SK-N-SH (cell line): Measurements from ENCODE around the gene MARCHF10. TPM values are rescaled to one million over a fixed set of nuclear protein-coding genes. Genes with fewer than 3 reads are reported as not detected.

Experiments used
- CTCF ChIA-PET: fragments of 300-600, 350-600 bp; formaldehyde crosslinking; extraction: SDS; loops from one replicate; lab custom pipeline; 2021; lab: Yijun Ruan, JAX
- POLR2A ChIA-PET: fragments of 350-600 bp; sonication (Branson Sonifier 250); formaldehyde crosslinking; extraction: SDS; loops from one replicate; lab custom pipeline; 2020; ENCODE audit warnings: antibody characterized with exemption, inconsistent platforms; lab: Yijun Ruan, JAX
- DNase-seq: peaks from one replicate; pipeline ENCODE4 v3.0.0; 2012
- H2AFZ ChIP-seq: fragments of 200-600 bp; sonication (generic); 2 replicates; pipeline ENCODE4 v1.8.1; 2016; ENCODE audit warnings: antibody characterized with exemption, mild to moderate bottlenecking, low read depth
- H3F3A ChIP-seq: fragments of 200-600 bp; sonication (generic); replicated peaks from 2 replicates; pipeline ENCODE3; 2016; ENCODE audit warnings: antibody characterized with exemption, mild to moderate bottlenecking; ENCODE audit not compliant: insufficient read depth
- H3K27ac ChIP-seq, 2 experiments: fragments of 200-500 bp in 1 of 2; fragments of 200-600 bp in 1 of 2; sonication (Bioruptor generic) in 1 of 2; sonication (generic), shearing (Covaris generic) in 1 of 2; 2 replicates each; pipeline versions ENCODE4 v1.5.1 to v1.6.1; 2014 to 2016; ENCODE audit warnings: low read depth in 2 of 2, inconsistent platforms in 1 of 2, low read length in 1 of 2, mild to moderate bottlenecking in 1 of 2, mixed read lengths in 1 of 2
- H3K27me3 ChIP-seq: fragments of 200-600 bp; sonication (generic), shearing (Covaris generic); 2 replicates; pipeline ENCODE4 v1.6.1; 2016; ENCODE audit warnings: mixed run types; ENCODE audit not compliant: insufficient read depth
- H3K36me3 ChIP-seq, 2 experiments: fragments of 200-500 bp in 1 of 2; fragments of 200-600 bp in 1 of 2; sonication (Bioruptor generic) in 1 of 2; sonication (generic) in 1 of 2; replicated peaks in 1 of 2; 2 replicates each; pipeline versions ENCODE3 to v1.5.1; 2014 to 2016; ENCODE audit warnings: low read length in 1 of 2, mild to moderate bottlenecking in 1 of 2; ENCODE audit not compliant: insufficient read depth in 2 of 2, control insufficient read depth in 1 of 2
- H3K4me1 ChIP-seq, 2 experiments: fragments of 200-500 bp in 1 of 2; fragments of 200-600 bp in 1 of 2; sonication (Bioruptor generic) in 1 of 2; sonication (generic), shearing (Covaris generic) in 1 of 2; 2 replicates each; pipeline versions ENCODE4 v1.5.1 to v1.6.1; 2014 to 2016; ENCODE audit warnings: low read depth in 1 of 2, low read length in 1 of 2, mixed run types in 1 of 2; ENCODE audit not compliant: insufficient read depth in 2 of 2, control insufficient read depth in 1 of 2
- H3K4me2 ChIP-seq: fragments of 200-600 bp; sonication (generic), shearing (Covaris generic); 2 replicates; pipeline ENCODE4 v1.6.1; 2017; ENCODE audit warnings: mixed run types
- H3K4me3 ChIP-seq, 2 experiments: fragments of 200-500 bp in 1 of 2; fragments of 200-600 bp in 1 of 2; sonication (Bioruptor generic) in 1 of 2; sonication (generic), shearing (Covaris generic) in 1 of 2; 2 replicates each; pipeline versions ENCODE4 v1.5.1 to v1.8.1; 2014 to 2016; ENCODE audit warnings: low read depth in 2 of 2, inconsistent platforms in 1 of 2, low read length in 1 of 2, mild to moderate bottlenecking in 1 of 2, mixed read lengths in 1 of 2, moderate library complexity in 1 of 2
- H3K79me2 ChIP-seq: fragments of 200-600 bp; sonication (generic); 2 replicates; pipeline ENCODE4 v1.8.1; 2017; ENCODE audit warnings: mild to moderate bottlenecking; ENCODE audit not compliant: insufficient read depth
- H3K9ac ChIP-seq: fragments of 200-600 bp; sonication (generic); 2 replicates; pipeline ENCODE4 v1.6.1; 2017; ENCODE audit warnings: mixed run types
- H3K9me2 ChIP-seq: fragments of 200-600 bp; sonication (generic); 2 replicates; pipeline ENCODE4 v1.6.1; 2017; ENCODE audit warnings: mixed run types
- H3K9me3 ChIP-seq: fragments of 200-600 bp; sonication (generic); 2 replicates; pipeline ENCODE4 v1.6.1; 2017; ENCODE audit warnings: mixed run types, mild to moderate bottlenecking, moderate library complexity
- H4K20me1 ChIP-seq: fragments of 200-600 bp; sonication (generic); 2 replicates; pipeline ENCODE4 v1.6.1; 2017; ENCODE audit warnings: mild to moderate bottlenecking, mixed run types; ENCODE audit not compliant: insufficient read depth
- CHD2 ChIP-seq: fragments of 150-350 bp; IDR thresholded peaks from 2 replicates; pipeline ENCODE4 v1.6.1; 2018; ENCODE audit warnings: low read length; ENCODE audit not compliant: partially characterized antibody
- EP300 ChIP-seq, 2 experiments: IDR thresholded peaks; 2 replicates each; pipeline versions ENCODE4 v1.4.0 to v1.6.1; 2012; ENCODE audit warnings: borderline replicate concordance in 1 of 2, low read depth in 1 of 2, low read length in 1 of 2
- FOSL2 ChIP-seq: IDR thresholded peaks from 2 replicates; pipeline ENCODE4 v1.4.0; 2012; ENCODE audit warnings: low read depth, mild to moderate bottlenecking, moderate library complexity, borderline replicate concordance
- FOXJ3 ChIP-seq: sonication (generic); formaldehyde crosslinking; IDR thresholded peaks from 2 replicates; pipeline ENCODE4 v1.5.1; 2020; ENCODE audit warnings: mild to moderate bottlenecking, missing genetic modification reagents
- MAX ChIP-seq: IDR thresholded peaks from 2 replicates; pipeline ENCODE4 v1.4.0; 2012; ENCODE audit warnings: low read depth
- MXI1 ChIP-seq: IDR thresholded peaks from 2 replicates; pipeline ENCODE4 v1.6.1; 2012; ENCODE audit warnings: mild to moderate bottlenecking, low read depth, low read length, improper control_type of control experiment
- NFIC ChIP-seq: IDR thresholded peaks from 2 replicates; pipeline ENCODE4 v1.4.0; 2012; ENCODE audit warnings: borderline replicate concordance
- NRF1 ChIP-seq: IDR thresholded peaks from 2 replicates; pipeline ENCODE4 v1.6.1; 2012; ENCODE audit warnings: low read depth, mild to moderate bottlenecking, low read length
- POLR2AphosphoS5 ChIP-seq: IDR thresholded peaks from 2 replicates; pipeline ENCODE4 v1.6.1; 2012; ENCODE audit warnings: low read depth, low read length
- RAD21 ChIP-seq: IDR thresholded peaks from 2 replicates; pipeline ENCODE4 v1.6.1; 2012; ENCODE audit warnings: mild to moderate bottlenecking, low read length
- RCOR1 ChIP-seq: fragments of 150-350 bp; IDR thresholded peaks from 2 replicates; pipeline ENCODE4 v1.6.1; 2017; ENCODE audit warnings: antibody characterized with exemption, low read length
- REST ChIP-seq: IDR thresholded peaks from 2 replicates; pipeline ENCODE4 v1.6.1; 2012; ENCODE audit warnings: mild to moderate bottlenecking, low read depth, low read length, moderate library complexity
- RFX5 ChIP-seq: IDR thresholded peaks from 2 replicates; pipeline ENCODE4 v1.6.1; 2012; ENCODE audit warnings: mild to moderate bottlenecking, improper control_type of control experiment, low read length
- RXRA ChIP-seq: IDR thresholded peaks from 2 replicates; pipeline ENCODE4 v1.4.0; 2012; ENCODE audit warnings: low read depth, mild to moderate bottlenecking, borderline replicate concordance
- TAF1 ChIP-seq: IDR thresholded peaks from 2 replicates; pipeline ENCODE4 v1.6.1; 2012; ENCODE audit warnings: low read depth, mild to moderate bottlenecking, low read length, moderate library complexity, borderline replicate concordance
- TCF12 ChIP-seq: IDR thresholded peaks from 2 replicates; pipeline ENCODE4 v1.4.0; 2012
- USF2 ChIP-seq: fragments of 150-350 bp; IDR thresholded peaks from 2 replicates; pipeline ENCODE4 v1.6.1; 2017; ENCODE audit warnings: antibody characterized with exemption, low read length, low read depth, borderline replicate concordance
- ZBTB33 ChIP-seq: IDR thresholded peaks from 2 replicates; pipeline ENCODE4 v1.4.0; 2012; ENCODE audit warnings: low read depth, borderline replicate concordance
- WGBS: methylation state at CpG from one replicate; pipeline ENCODE4 v1.1.6; 2017; ENCODE audit warnings: low lambda C conversion rate; 5-methylcytosine and 5-hydroxymethylcytosine counted together
- polyA plus RNA-seq, 3 experiments: library from polyadenylated mRNA; depleted of rRNA; stranded (reverse); fragments of >200 nt; gene quantifications; 2 replicates each; pipeline ENCODE4 v1.2.3, GENCODE V29; 2012

Gene MARCHF10
- polyA plus RNA-seq, 1 of the 3 experiments (the other 2 are of a cell fraction): 0.16 TPM

GRCh38 chr17:62655656-62656055 lies 152.5 kb downstream of the MARCHF10 start:
- no peak for DNase-seq
- H3K9ac ChIP-seq: no peak overlapping the region
- 95% methylated on average over 6 of the region's 6 CpGs for WGBS
- no peaks in the 10 kb centered on the region for H3K9me2 ChIP-seq
- peaks cover 40% of the 10 kb centered on the region for H3F3A ChIP-seq
- CTCF ChIA-PET: interaction anchor here (0.6 to 5.6 kb wide), 3 partner anchors 10 to 842 kb away, joined by 3 to 27 read pairs (median 4); no protein-coding TSS in a partner anchor
- H3K4me2 ChIP-seq: no peak overlapping the region
- no peak overlapping the region for H3K27ac ChIP-seq
- H3K27me3 ChIP-seq: no peaks in the 10 kb centered on the region
- peaks cover 12 to 56% of the 10 kb centered on the region in 2 experiments for H3K36me3 ChIP-seq
- H2AFZ ChIP-seq: no peak overlapping the region
- peaks cover 100% of the 10 kb centered on the region for H3K79me2 ChIP-seq
- no peak overlapping the region for H3K4me3 ChIP-seq
- POLR2A ChIA-PET: interaction anchor here (2.1 kb wide), 1 partner anchor 27 kb away, joined by 5 read pairs; no protein-coding TSS in a partner anchor
- H4K20me1 ChIP-seq: peaks cover 31% of the 10 kb centered on the region
- no peak for TF ChIP-seq CHD2
- TF ChIP-seq TAF1: no peak
- no peak for TF ChIP-seq ZBTB33
- TF ChIP-seq RXRA: no peak
- no peak for TF ChIP-seq TCF12
- TF ChIP-seq EP300 (IDR thresholded peaks at IDR 0.05; ENCODE audit: borderline replicate concordance in 1 of 2, low read depth in 1 of 2, low read length in 1 of 2): no peak
- no peak for TF ChIP-seq RFX5
- no peak for TF ChIP-seq FOXJ3 (CRISPR knock-in tag)
- TF ChIP-seq NRF1: no peak
- H3K9me3 ChIP-seq: peaks cover 11% of the 10 kb centered on the region; the same call in 1 of the 2 replicates
- peaks cover 25 to 39% of the 10 kb centered on the region in 2 experiments for H3K4me1 ChIP-seq

- peak; percentile 88 for DNase-seq
- Histone ChIP-seq H3K4me1 (peaks cover 25 to 39% of the 10 kb centered on the region in 2 experiments), H3K4me3 (0 out of 4 replicates have a peak overlapping the region, but pooled peaks of 1 of the 2 experiments have one; percentile 60), H3K27me3 (no peaks in the 10 kb centered on the region), H3K27ac (peak overlapping the region; percentile 88 to 93), H3K9me3 (no peaks in the 10 kb centered on the region), H3F3A (peaks cover 38% of the 10 kb centered on the region), H4K20me1 (peaks cover 23% of the 10 kb centered on the region), H3K9me2 (no peaks in the 10 kb centered on the region), H3K79me2 (peaks cover 100% of the 10 kb centered on the region), H3K4me2 (peak overlapping the region; percentile 96), H3K9ac (no peak overlapping the region; the same call in 1 of the 2 replicates), H3K36me3 (peaks cover 12 to 43% of the 10 kb centered on the region in 2 experiments), H2AFZ (no peak overlapping the region)
- ChIA-PET CTCF (interaction anchor here (0.9 to 5.6 kb wide), 2 partner anchors 19 to 88 kb away, joined by 3 to 27 read pairs; no protein-coding TSS in a partner anchor), POLR2A (interaction anchor here (1.0 to 2.1 kb wide), 2 partner anchors 25 to 26 kb away, joined by 4 to 5 read pairs; no protein-coding TSS in a partner anchor)
- WGBS: 62% methylated on average over 19 of the region's 19 CpGs
- TF ChIP-seq NFIC (peak; percentile 94), RCOR1 (peak; percentile 68), POLR2AphosphoS5 (peak; percentile 60; the same call in 1 of the 2 replicates), REST (peak; percentile 35; the same call in 1 of the 2 replicates), EP300 (IDR thresholded peaks at IDR 0.05; ENCODE audit: borderline replicate concordance in 1 of 2, low read depth in 1 of 2, low read length in 1 of 2) (peak in 1 of 2 experiments; percentile 45; a peak in 2 of 4 replicates), TCF12 (peak; percentile 96), USF2 (no peak), RXRA (peak; percentile 98), FOSL2 (no peak), RAD21 (no peak), MXI1 (0 out of 2 replicates have a peak, but pooled peaks have one; percentile 32), MAX (no peak)
These were observed 154.0 kb downstream of the MARCHF10 start for GRCh38 chr17:62653826-62654761.
